Hippocampal formation (tissue), 2 donors: ENCODE measurements around the gene SZRD1.

Experiments
- DNase-seq, 2 donors: peaks; one replicate each; lab custom pipeline; 2025; lab: John Stamatoyannopoulos, UW

SZRD1 gene

GRCh38 chr1:16440131-16440469 is 73.1 kb downstream of the SZRD1 start:
- no peak for DNase-seq

GRCh38 chr1:16440470-16441281 is 73.6 kb downstream of the SZRD1 start, which contains the start of gene NECAP2:
TSS of gene NECAP2 (plus strand) at chr1:16440724. CDS start at chr1:16440762, 38 bp downstream.
- peak; percentile 85 to 91 for DNase-seq

- DNase-seq = no peak
These were observed 74.2 kb downstream of the SZRD1 start for GRCh38 chr1:16441282-16441665.

GRCh38 chr1:16442265-16442664 is 75.2 kb downstream of the SZRD1 start:
- no peak for DNase-seq

GRCh38 chr1:16442941-16443340 is 75.9 kb downstream of the SZRD1 start:
- DNase-seq = no peak

- no peak for DNase-seq
These were observed 77.1 kb downstream of the SZRD1 start for GRCh38 chr1:16443975-16444770.

GRCh38 chr1:16445052-16445451 is 78.0 kb downstream of the SZRD1 start:
- DNase-seq = no peak

GRCh38 chr1:16446116-16446515 is 79.1 kb downstream of the SZRD1 start:
- no peak for DNase-seq

- no peak for DNase-seq
These were observed 80.6 kb downstream of the SZRD1 start for GRCh38 chr1:16447641-16448040.
